ENCODE results near the gene SPOP. TPM values are rescaled to one million over a fixed set of nuclear protein-coding genes. Genes with fewer than 3 reads are reported as not detected.

SPOP gene
- total RNA-seq, 4 donors from 2014 or later: 35.9 to 74.7 (median 47.3) TPM

- 56 to 65% methylated on average over 10 of the region's 10 CpGs for WGBS, 2 donors
- intact Hi-C loops (cut with DNase I; ENCODE audit: low total_unique reads): no loop called here
- DNase-seq (ENCODE audit: low spot score in 2 of 2): no peak
- TF ChIP-seq CTCF (IDR thresholded peaks at IDR 0.05) (no peak), POLR2A (IDR thresholded peaks at IDR 0.05) (no peak)
- no peak overlapping the region for H3K4me3 ChIP-seq (ENCODE audit: low read depth, poor library complexity, severe bottlenecking)
Observed at GRCh38 chr17:49717371-49717861, 39.5 kb upstream of the SPOP start.

- 79 to 90% methylated on average over 1 of the region's 1 CpG for WGBS, 2 donors
- TF ChIP-seq CTCF (IDR thresholded peaks at IDR 0.05) (no peak), POLR2A (IDR thresholded peaks at IDR 0.05) (no peak)
- no peak overlapping the region for H3K4me3 ChIP-seq (ENCODE audit: low read depth, poor library complexity, severe bottlenecking)
- intact Hi-C loops (cut with DNase I; ENCODE audit: low total_unique reads): no loop called here
- DNase-seq (ENCODE audit: low spot score in 2 of 2): no peak
Observed at GRCh38 chr17:49716668-49717364, 38.9 kb upstream of the SPOP start.

GRCh38 chr17:49715717-49716279 is 37.9 kb upstream of the SPOP start:
- no peak for TF ChIP-seq CTCF (IDR thresholded peaks at IDR 0.05)
- no peak for TF ChIP-seq POLR2A (IDR thresholded peaks at IDR 0.05)
- WGBS, 2 donors: 79 to 84% methylated on average over 9 of the region's 9 CpGs
- intact Hi-C loops (cut with DNase I; ENCODE audit: low total_unique reads): no loop called here
- no peak for DNase-seq (ENCODE audit: low spot score in 2 of 2)
- H3K4me3 ChIP-seq (ENCODE audit: low read depth, poor library complexity, severe bottlenecking): no peak overlapping the region

GRCh38 chr17:49715216-49715615 is 37.3 kb upstream of the SPOP start:
- no peak for TF ChIP-seq POLR2A (IDR thresholded peaks at IDR 0.05)
- TF ChIP-seq CTCF (IDR thresholded peaks at IDR 0.05): no peak
- WGBS, 2 donors: 76 to 77% methylated on average over 4 of the region's 4 CpGs
- intact Hi-C loops (cut with DNase I; ENCODE audit: low total_unique reads): no loop called here
- no peak for DNase-seq (ENCODE audit: low spot score in 2 of 2)
- no peak overlapping the region for H3K4me3 ChIP-seq (ENCODE audit: low read depth, poor library complexity, severe bottlenecking)

GRCh38 chr17:49708515-49709183 is 30.8 kb upstream of the SPOP start:
- no peak overlapping the region for H3K4me3 ChIP-seq (ENCODE audit: low read depth, poor library complexity, severe bottlenecking)
- WGBS, 2 donors: 42 to 46% methylated on average over 15 of the region's 15 CpGs
- no peak for TF ChIP-seq POLR2A (IDR thresholded peaks at IDR 0.05)
- no peak for TF ChIP-seq CTCF (IDR thresholded peaks at IDR 0.05)
- intact Hi-C loops (cut with DNase I; ENCODE audit: low total_unique reads): loop anchor here (5.0 kb wide), 1 partner anchor 69 kb away; no protein-coding TSS in a partner anchor
- peak in 1 of 2 donors; percentile 36 for DNase-seq (ENCODE audit: low spot score in 2 of 2)
